Right lobe of liver (tissue), 6 donors: ENCODE data around the gene S100B. TPM values are rescaled to one million over a fixed set of nuclear protein-coding genes. Genes with fewer than 3 reads are reported as not detected.
A peak's percentile ranks its signal among the peaks of the same experiment; 100 is the strongest.

Experiments used
- ATAC-seq, 4 donors: fragments of 200-7000 bp; cut with Tn5 transposase; one replicate each; pipeline ENCODE4 v1.9.1; 2020; ENCODE audit warnings: mild to moderate bottlenecking in 4 of 4, moderate library complexity in 4 of 4
- DNase-seq, 3 donors: peaks; one replicate each; pipeline ENCODE4 v3.0.0-alpha.2; 2020
- H3K27ac ChIP-seq, 3 donors: fragments of 200-600 bp; one replicate each; pipeline ENCODE4 v1.8.0; 2022
- H3K27me3 ChIP-seq, 2 donors: fragments of 200-600 bp; one replicate each; pipeline ENCODE4 v1.8.0; 2022
- H3K36me3 ChIP-seq, 4 donors: fragments of 200-600 bp; sonication (generic) in 1 of 4; one replicate each; pipeline versions ENCODE4 v1.5.1 to v1.8.0; 2017 to 2022; ENCODE audit warnings: control low read depth in 1 of 4
- H3K4me1 ChIP-seq, 4 donors: fragments of 200-600 bp; sonication (generic) in 1 of 4; one replicate each; pipeline versions ENCODE4 v1.5.1 to v1.8.0; 2017 to 2022; ENCODE audit warnings: control low read depth in 1 of 4
- H3K4me3 ChIP-seq, 3 donors: fragments of 200-600 bp; one replicate each; pipeline ENCODE4 v1.8.0; 2022
- H3K9me3 ChIP-seq, 4 donors: fragments of 200-600 bp; sonication (generic) in 1 of 4; one replicate each; pipeline versions ENCODE4 v1.5.1 to v1.8.0; 2017 to 2022; ENCODE audit warnings: control low read depth in 1 of 4
- CTCF ChIP-seq, 4 donors: fragments of 200-600 bp in 3 of 4; fragments of 450-650 bp in 1 of 4; IDR thresholded peaks; one replicate each; pipeline versions ENCODE4 v1.5.1 to v1.8.0; 2016 to 2022; ENCODE audit warnings: antibody characterized with exemption in 4 of 4, mild to moderate bottlenecking in 2 of 4
- POLR2A ChIP-seq: fragments of 450-650 bp; IDR thresholded peaks from one replicate; pipeline ENCODE4 v1.6.1; 2017; ENCODE audit warnings: antibody characterized with exemption, mild to moderate bottlenecking
- WGBS: methylation state at CpG from one replicate; pipeline ENCODE4 v1.1.6; 2018; ENCODE audit warnings: low coverage, low lambda C conversion rate; ENCODE audit not compliant: insufficient coverage; ENCODE audit errors: missing lambda C conversion rate; 5-methylcytosine and 5-hydroxymethylcytosine counted together
- intact Hi-C, 2 donors: fragments of 100-400 bp; cut with DNase I; formaldehyde crosslinking; loops; one replicate each; pipeline versions ENCODE4 v1.11.2 to v1.14.1; 2022
- total RNA-seq, 6 experiments: library from RNA; depleted of rRNA in 2 of 6; stranded (reverse); fragments of >200 nt in 2 of 6; fragmentation: NEBNext Ultra II Directional in 3 of 6; extraction: Animal tissue kit (Norgen Biotek cat#: 25700) in 3 of 6; gene quantifications; one replicate each; pipeline versions ENCODE4 v1.1.0 to v1.2.4, GENCODE V29; 2016 to 2023
- donor health status: DM: no; HTN: yes; CAD: no.
- donor health status: DM: no; HTN: no; CAD: no.
- donor health status: DM: no; HTN: no; CAD: no.
- donor health status: DM: no; HTN: yes; CAD: no.
- donor health status: DM: no; HTN: yes; CAD: no.

Gene S100B
- total RNA-seq, 6 experiments from 2014 or later, result 0.49 to 0.78 (median 0.62) TPM; not detected in 3

- intact Hi-C loops, result no loop called here
- Histone ChIP-seq H3K4me3 (no peak overlapping the region), H3K36me3 (peaks cover 0 to 42% (median 3%) of the 10 kb centered on the region in 4 donors), H3K27ac (no peak overlapping the region), H3K27me3 (no peaks in the 10 kb centered on the region), H3K9me3 (no peaks in the 10 kb centered on the region), H3K4me1 (no peaks in the 10 kb centered on the region)
- ATAC-seq, result no peak
- no peak for TF ChIP-seq CTCF (IDR thresholded peaks at IDR 0.05)
- TF ChIP-seq POLR2A, result no peak
- peak in 1 of 3 donors; percentile 46 for DNase-seq
- 96% methylated on average over 7 of the region's 26 CpGs for WGBS
Measured at GRCh38 chr21:46557919-46558392, 46.9 kb downstream of the S100B start.

- intact Hi-C loops, result no loop called here
- peak in 1 of 3 donors; percentile 44 for DNase-seq
- Histone ChIP-seq H3K36me3 (peaks cover 0 to 45% (median 3%) of the 10 kb centered on the region in 4 donors), H3K4me3 (no peak overlapping the region), H3K27ac (no peak overlapping the region), H3K4me1 (no peaks in the 10 kb centered on the region), H3K9me3 (no peaks in the 10 kb centered on the region), H3K27me3 (no peaks in the 10 kb centered on the region)
- no peak for ATAC-seq
- TF ChIP-seq POLR2A (no peak), CTCF (IDR thresholded peaks at IDR 0.05) (no peak)
- no CpG with 5 or more reads among the region's 14 CpGs for whole genome bisulfite sequencing
Measured at GRCh38 chr21:46557469-46557868, 47.4 kb downstream of the S100B start.

GRCh38 chr21:46556802-46557201 lies 48.1 kb downstream of the S100B start:
- ATAC-seq (no peak), DNase-seq (no peak)
- intact Hi-C loops, result no loop called here
- H3K4me3 ChIP-seq, result no peak overlapping the region
- no peaks in the 10 kb centered on the region for H3K4me1 ChIP-seq
- H3K36me3 ChIP-seq, result peaks cover 0 to 48% (median 3%) of the 10 kb centered on the region in 4 donors
- TF ChIP-seq POLR2A, result no peak
- no peak for TF ChIP-seq CTCF (IDR thresholded peaks at IDR 0.05)
- H3K27me3 ChIP-seq, result no peaks in the 10 kb centered on the region
- H3K27ac ChIP-seq, result no peak overlapping the region
- WGBS, result 99% methylated on average over 10 of the region's 13 CpGs
- no peaks in the 10 kb centered on the region for H3K9me3 ChIP-seq

- ATAC-seq (no peak), DNase-seq (no peak)
- Histone ChIP-seq H3K27ac (no peak overlapping the region), H3K4me3 (no peak overlapping the region), H3K4me1 (no peaks in the 10 kb centered on the region), H3K9me3 (no peaks in the 10 kb centered on the region), H3K27me3 (no peaks in the 10 kb centered on the region), H3K36me3 (peaks cover 0 to 38% (median 3%) of the 10 kb centered on the region in 4 donors)
- no peak for TF ChIP-seq CTCF (IDR thresholded peaks at IDR 0.05)
- TF ChIP-seq POLR2A, result no peak
- intact Hi-C loops, result no loop called here
- WGBS, result 97% methylated on average over 11 of the region's 16 CpGs
Measured at GRCh38 chr21:46555678-46556077, 49.2 kb downstream of the S100B start.

- intact Hi-C loops, result no loop called here
- Histone ChIP-seq H3K27me3 (no peaks in the 10 kb centered on the region), H3K27ac (no peak overlapping the region), H3K4me3 (no peak overlapping the region), H3K4me1 (no peaks in the 10 kb centered on the region), H3K36me3 (peaks cover 0 to 36% (median 3%) of the 10 kb centered on the region in 4 donors), H3K9me3 (no peaks in the 10 kb centered on the region)
- WGBS, result 93% methylated on average over 5 of the region's 9 CpGs
- DNase-seq, result peak in 1 of 3 donors; percentile 44
- no peak for ATAC-seq
- TF ChIP-seq POLR2A (no peak), CTCF (IDR thresholded peaks at IDR 0.05) (no peak)
Measured at GRCh38 chr21:46555225-46555617, 49.7 kb downstream of the S100B start.
